D341Med (cell line): ENCODE measurements around the gene CD79B.
"Not testable (repeated sequence)": the region's sequence is repeated elsewhere in the genome, so short reads cannot be mapped to it uniquely, and the experiment has no call there.

ENCODE experiments used
- DNase-seq: peaks from one replicate; pipeline ENCODE4 v3.0.0; 2012; ENCODE audit warnings: low spot score

CD79B gene

DNA sequence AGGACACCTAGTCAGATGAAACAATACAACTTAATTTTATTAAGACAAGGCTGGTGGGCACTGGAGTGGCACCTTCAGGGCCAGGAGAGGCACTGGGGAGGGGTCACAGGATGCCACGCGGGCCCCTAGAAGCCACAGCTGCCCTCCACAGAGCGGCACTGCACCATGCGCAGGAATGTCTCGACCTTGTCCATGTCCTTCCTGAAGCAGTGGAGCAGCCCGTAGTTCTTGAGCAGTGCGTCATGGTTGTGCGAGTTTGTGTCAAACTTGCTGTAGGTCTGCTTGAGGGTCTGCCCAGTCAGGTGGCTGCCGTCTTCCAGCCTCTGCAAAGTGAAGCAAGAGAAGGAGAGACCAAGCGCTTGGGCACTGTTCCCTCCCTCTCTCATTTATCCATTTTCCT, 22.5 kb downstream of the CD79B start:
- not testable (repeated sequence) for DNase-seq

DNA sequence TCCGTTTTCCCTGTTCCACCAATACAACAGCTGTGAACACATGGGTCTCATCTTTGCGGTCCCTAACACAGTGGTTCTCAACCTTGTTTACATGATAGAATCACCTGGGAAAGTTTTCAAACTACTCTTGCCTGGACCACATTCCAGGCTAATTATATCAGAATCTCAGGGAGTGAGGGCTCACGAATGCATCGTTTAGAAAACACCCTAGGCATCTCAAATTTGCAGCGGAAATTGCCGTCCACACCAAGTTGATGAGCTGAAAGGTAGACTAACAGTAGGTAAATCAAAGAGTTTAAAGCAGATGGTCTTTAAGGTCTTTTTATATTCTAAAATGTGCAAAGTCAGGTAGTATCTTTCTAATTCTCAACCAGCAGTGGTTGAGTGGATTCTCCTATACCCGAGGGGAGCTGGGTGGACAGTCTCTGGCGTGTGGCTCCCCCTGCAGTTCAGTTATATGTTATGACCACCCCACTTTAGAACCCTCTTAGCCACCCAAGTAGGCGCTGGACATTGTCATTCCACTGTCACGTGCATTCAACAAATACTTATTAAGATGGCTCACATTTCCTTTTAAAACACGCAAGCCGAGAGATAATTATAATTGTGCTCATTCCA, 24.9 kb downstream of the CD79B start:
- DNase-seq: peak; percentile 51

- DNase-seq: not testable (repeated sequence)
Observed at GRCh38 chr17:63904796-63905195, 27.3 kb downstream of the CD79B start.

DNA sequence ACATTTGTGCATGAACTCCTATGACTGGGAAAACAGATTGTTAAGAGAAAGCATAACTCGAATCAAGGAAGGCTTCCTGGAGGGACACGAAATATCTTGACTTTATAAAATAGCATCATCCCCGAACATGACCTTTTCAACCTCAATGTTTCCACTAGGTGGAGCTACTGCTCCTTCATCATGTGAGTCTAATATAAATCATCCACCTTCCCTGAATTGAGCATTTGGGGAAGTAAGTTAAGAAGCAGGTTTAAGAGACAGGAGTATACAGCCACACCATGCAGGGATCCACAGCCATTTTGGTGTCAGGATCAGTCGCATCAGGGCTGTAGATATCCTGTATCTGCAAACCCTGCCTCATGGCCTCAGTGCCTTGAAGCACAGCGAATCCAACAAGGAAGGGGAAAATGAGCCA, 28.3 kb downstream of the CD79B start:
- DNase-seq: not testable (repeated sequence)

- peak; percentile 65 for DNase-seq
Observed at GRCh38 chr17:63901971-63902370, 30.2 kb downstream of the CD79B start.

GRCh38 chr17:63898899-63899798, 33.0 kb downstream of the CD79B start:
- not testable (repeated sequence) for DNase-seq

- DNase-seq: not testable (repeated sequence)
Observed at GRCh38 chr17:63896524-63897354, 35.4 kb downstream of the CD79B start, which contains the start of gene CSH1. CSH1 (minus strand) TSS chr17:63896574; CDS start chr17:63896511, 63 bp downstream.

DNA sequence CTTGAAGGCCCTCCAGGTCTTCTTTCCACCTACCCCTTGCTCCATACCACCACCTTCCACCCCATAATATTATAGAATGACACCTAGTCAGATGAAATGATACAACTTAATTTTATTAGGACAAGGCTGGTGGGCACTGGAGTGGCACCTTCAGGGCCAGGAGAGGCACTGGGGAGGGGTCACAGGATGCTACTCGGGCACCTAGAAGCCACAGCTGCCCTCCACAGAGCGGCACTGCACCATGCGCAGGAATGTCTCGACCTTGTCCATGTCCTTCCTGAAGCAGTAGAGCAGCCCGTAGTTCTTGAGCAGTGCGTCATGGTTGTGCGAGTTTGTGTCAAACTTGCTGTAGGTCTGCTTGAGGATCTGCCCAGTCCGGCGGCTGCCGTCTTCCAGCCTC, 37.3 kb downstream of the CD79B start:
- not testable (repeated sequence) for DNase-seq

GRCh38 chr17:63894021-63894420, 38.1 kb downstream of the CD79B start:
- DNase-seq: not testable (repeated sequence)

DNA sequence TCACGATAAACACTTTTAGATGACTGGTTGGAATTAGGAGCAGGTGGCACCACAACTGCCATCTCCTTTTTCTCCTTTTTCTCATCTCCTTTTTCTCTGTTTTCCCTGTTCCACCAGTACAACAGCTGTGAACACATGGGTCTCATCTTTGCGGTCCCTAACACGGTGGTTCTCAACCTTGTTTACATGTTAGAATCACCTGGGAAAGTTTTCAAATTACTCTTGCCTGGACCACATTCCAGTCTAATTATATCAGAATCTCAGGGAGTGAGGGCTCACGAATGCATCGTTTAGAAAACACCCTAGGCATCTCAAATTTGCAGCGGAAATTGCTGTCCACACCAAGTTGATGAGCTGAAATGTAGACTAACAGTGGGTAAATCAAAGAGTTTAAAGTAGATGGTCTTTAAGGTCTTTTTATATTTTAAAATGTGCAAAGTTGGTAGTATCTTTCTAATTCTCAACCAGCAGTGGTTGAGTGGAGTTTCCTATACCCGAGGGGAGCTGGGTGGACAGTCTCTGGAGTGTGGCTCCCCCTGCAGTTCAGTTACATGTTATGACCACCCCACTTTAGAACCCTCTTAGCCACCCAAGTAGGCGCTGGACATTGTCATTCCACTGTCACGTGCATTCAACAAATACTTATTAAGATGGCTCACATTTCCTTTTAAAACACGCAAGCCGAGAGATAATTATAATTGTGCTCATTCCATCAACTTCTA, 39.7 kb downstream of the CD79B start:
- not testable (repeated sequence) for DNase-seq

DNA sequence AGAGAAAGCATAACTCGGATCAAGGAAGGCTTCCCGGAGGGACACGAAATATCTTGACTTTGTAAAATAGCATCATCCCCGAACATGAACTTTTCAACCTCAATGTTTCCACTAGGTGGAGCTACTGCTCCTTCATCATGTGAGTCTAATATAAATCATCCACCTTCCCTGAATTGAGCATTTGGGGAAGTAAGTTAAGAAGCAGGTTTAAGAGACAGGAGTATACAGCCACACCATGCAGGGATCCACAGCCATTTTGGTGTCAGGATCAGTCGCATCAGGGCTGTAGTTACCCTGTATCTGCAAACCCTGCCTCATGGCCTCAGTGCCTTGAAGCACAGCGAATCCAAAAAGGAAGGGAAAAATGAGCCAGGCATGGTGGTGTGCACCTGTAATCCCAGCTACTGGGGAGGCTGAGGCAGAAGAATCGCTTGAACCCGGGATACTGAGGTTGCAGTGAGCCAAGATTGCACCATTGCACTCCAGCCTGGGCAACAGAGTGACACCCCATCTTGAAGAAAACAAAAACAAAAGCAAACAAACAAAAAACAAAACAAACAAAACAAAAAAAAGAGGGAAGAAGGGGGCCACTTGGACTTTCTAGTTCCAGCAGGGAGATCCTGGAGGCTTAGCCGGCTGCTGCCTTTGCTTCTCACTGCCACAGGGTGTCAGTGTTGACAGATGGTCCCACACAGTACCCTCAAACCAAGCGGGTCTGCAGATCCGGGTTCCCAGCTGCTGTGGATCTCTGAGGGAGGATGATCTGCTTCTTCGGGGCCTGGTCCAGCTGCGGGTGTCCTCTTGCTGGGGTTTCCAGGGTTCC, 42.9 kb downstream of the CD79B start:
- peak; percentile 74 for DNase-seq

GRCh38 chr17:63885119-63885518, 47.0 kb downstream of the CD79B start:
- DNase-seq: not testable (repeated sequence)

GRCh38 chr17:63882626-63883126, 49.5 kb downstream of the CD79B start:
- not testable (repeated sequence) for DNase-seq

DNA sequence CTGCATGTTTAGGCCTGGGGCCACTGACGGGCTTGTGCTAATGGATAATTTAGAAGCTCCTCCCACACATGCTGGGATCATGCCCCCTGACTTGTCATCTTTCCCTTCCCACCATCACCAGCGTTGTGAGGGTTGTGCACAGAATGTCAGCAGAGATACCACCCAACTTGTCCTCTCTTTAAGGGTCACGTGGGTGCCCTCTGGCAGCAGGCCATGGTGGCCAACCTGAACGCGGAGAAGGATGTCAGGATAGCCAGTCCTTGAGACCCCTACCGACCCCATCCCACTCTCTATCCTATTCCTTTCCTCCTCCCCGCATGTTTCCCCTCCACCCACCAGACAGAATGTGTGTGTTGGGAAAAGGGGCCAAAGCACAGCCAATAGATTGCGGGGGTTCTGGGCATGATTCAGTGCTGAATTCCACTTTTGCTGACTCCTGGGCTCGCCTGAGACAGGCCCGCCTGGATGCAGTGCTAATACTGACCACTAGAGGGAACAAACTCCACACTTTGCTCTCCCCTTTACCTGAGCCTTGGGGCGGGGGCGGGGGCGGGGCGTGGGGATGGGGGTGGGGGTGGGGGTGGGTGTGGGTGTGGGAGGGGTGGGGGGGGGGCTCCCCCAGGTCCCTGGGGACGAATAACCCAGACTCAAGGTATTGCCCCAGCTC, 50.1 kb downstream of the CD79B start, which contains the start of gene GH2:
TSS of gene GH2 (minus strand) at position 10 of the 667 bp plus-strand sequence. CDS start 143 bp downstream, outside the sequence.
- DNase-seq: peak; percentile 90

- DNase-seq: not testable (repeated sequence)
Observed at GRCh38 chr17:63881337-63881736, 50.8 kb downstream of the CD79B start.

DNA sequence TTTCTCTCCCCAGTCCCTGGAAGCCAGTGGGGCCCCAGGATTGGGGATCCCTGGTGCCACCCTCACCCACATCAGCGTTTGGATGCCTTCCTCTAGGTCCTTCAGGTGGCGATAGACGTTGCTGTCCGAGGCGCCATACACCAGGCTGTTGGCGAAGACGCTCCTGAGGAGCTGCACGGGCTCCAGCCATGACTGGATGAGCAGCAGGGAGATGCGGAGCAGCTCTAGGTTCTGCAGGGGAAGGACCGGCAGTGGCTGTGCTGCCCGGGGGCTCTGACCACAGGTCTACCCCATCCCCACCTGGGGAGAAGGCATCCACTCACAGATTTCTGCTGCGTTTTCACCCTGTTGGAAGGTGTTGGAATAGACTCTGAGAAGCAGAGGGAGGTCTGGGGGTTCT, 51.4 kb downstream of the CD79B start:
- no peak for DNase-seq
